ENCODE data around the gene MGMT. TPM values are rescaled to one million over a fixed set of nuclear protein-coding genes. Genes with fewer than 3 reads are reported as not detected.

MGMT gene
- total and polyA plus RNA-seq, 2 donors (not counting 3 experiments of a cell fraction or from before 2014, with no cell fraction given): 15.0 to 15.2 TPM

DNA sequence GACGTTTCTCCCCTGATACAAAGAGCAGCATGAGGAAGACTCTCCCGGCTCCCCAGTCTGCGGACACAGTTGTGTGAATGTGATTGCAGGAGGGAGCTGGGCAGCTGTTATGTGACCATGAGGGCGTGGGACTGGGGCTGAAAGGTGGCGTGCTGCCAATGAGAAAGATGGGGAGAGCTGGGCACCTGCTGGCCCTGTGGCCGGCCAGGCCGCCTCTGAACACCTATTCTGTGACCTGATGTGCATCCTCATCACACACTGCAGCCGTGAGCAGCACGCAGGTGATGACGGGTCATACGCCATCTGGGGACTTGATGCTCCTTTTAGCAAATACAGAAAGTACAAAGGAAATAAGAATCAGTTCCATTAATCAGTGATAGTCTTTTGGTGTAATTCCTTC, 86.9 kb downstream of the MGMT start:
- Histone ChIP-seq H4K20me1 (replicated peaks; ENCODE audit: control insufficient read depth, extremely low read depth, insufficient read depth, low read length) (no peaks in the 10 kb centered on the region), H2AFZ (ENCODE audit: low read depth, low read length) (no peak overlapping the region), H3K27me3 (ENCODE audit: control insufficient read depth in 2 of 2, insufficient read depth in 2 of 2, low read length in 2 of 2) (no peaks in the 10 kb centered on the region), H3K4me1 (ENCODE audit: control insufficient read depth, extremely low read depth, insufficient read depth, low read length) (no peaks in the 10 kb centered on the region), H3K9me3 (replicated peaks; ENCODE audit: control insufficient read depth, insufficient read depth, low read length) (no peaks in the 10 kb centered on the region), H3K9ac (replicated peaks; ENCODE audit: extremely low read depth, insufficient read depth, low read length) (no peak overlapping the region), H3K4me2 (ENCODE audit: insufficient read depth, low read length) (no peak overlapping the region), H3K4me3 (replicated peaks in 1 of 3; ENCODE audit: insufficient read depth in 1 of 3, low read depth in 1 of 3, low read length in 3 of 3) (no peak overlapping the region), H3K9me1 (replicated peaks; ENCODE audit: control insufficient read depth, extremely low read depth, insufficient read depth, low read length) (no peaks in the 10 kb centered on the region), H3K36me3 (ENCODE audit: control insufficient read depth in 2 of 2, extremely low read depth in 1 of 2, insufficient read depth in 2 of 2, low read length in 2 of 2) (no peaks in the 10 kb centered on the region), H3K27ac (ENCODE audit: insufficient read depth, low read depth, low read length) (no peak overlapping the region), H3K79me2 (ENCODE audit: control insufficient read depth, insufficient read depth, low read length) (no peaks in the 10 kb centered on the region)
- POLR2A ChIA-PET: no interaction called here
- dilution Hi-C loops (cut with MboI; ENCODE audit: extremely low pct_ligation_motif_present, low sequenced_read_pairs) (no loop called here), intact Hi-C loops (cut with micrococcal nuclease) (no loop called here)
- FAIRE-seq (no peak), DNase-seq (ENCODE audit: low read depth, low spot score) (no peak)
- BruUV-seq (replicated peaks): no TSS peak
- TF ChIP-seq POLR2AphosphoS5 (IDR thresholded peaks at IDR 0.05; ENCODE audit: insufficient read depth, low read depth, low read length) (no peak), JUN (IDR thresholded peaks at IDR 0.05; ENCODE audit: borderline replicate concordance, insufficient read depth, insufficient read length, low read depth) (no peak), POLR2A (IDR thresholded peaks at IDR 0.05; ENCODE audit: low read depth, low read length) (no peak), FOS (IDR thresholded peaks at IDR 0.05; ENCODE audit: borderline replicate concordance, insufficient read depth, low read length) (no peak), GATA2 (IDR thresholded peaks at IDR 0.05; ENCODE audit: insufficient read depth, insufficient read length, low read depth, low read length) (no peak), MYC (IDR thresholded peaks at IDR 0.05; ENCODE audit: low read depth, low read length) (no peak), EZH2 (IDR thresholded peaks at IDR 0.05; ENCODE audit: borderline replicate concordance, low read depth, low read length, severe bottlenecking) (no peak)
- TF ChIP-seq, protein P1, sequence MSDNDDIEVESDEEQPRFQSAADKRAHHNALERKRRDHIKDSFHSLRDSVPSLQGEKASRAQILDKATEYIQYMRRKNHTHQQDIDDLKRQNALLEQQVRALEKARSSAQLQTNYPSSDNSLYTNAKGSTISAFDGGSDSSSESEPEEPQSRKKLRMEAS (IDR thresholded peaks at IDR 0.05; ENCODE audit: insufficient read depth, insufficient read length): no peak
- TF ChIP-seq, protein P2, sequence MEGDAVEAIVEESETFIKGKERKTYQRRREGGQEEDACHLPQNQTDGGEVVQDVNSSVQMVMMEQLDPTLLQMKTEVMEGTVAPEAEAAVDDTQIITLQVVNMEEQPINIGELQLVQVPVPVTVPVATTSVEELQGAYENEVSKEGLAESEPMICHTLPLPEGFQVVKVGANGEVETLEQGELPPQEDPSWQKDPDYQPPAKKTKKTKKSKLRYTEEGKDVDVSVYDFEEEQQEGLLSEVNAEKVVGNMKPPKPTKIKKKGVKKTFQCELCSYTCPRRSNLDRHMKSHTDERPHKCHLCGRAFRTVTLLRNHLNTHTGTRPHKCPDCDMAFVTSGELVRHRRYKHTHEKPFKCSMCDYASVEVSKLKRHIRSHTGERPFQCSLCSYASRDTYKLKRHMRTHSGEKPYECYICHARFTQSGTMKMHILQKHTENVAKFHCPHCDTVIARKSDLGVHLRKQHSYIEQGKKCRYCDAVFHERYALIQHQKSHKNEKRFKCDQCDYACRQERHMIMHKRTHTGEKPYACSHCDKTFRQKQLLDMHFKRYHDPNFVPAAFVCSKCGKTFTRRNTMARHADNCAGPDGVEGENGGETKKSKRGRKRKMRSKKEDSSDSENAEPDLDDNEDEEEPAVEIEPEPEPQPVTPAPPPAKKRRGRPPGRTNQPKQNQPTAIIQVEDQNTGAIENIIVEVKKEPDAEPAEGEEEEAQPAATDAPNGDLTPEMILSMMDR (IDR thresholded peaks at IDR 0.05; ENCODE audit: extremely low read depth in 1 of 2, insufficient read depth in 1 of 2, low read depth in 1 of 2, low read length in 2 of 2): no peak
- CTCF ChIA-PET: no interaction called here
